Posterior cingulate gyrus (tissue), 11 donors: ENCODE data around the gene PRPF6.
A peak's percentile ranks its signal among the peaks of the same experiment; 100 is the strongest.
"Not testable (repeated sequence)": the region's sequence is repeated elsewhere in the genome, so short reads cannot be mapped to it uniquely, and the experiment has no call there.

Source experiments
- DNase-seq, 10 donors: peaks; one replicate each; pipeline versions ENCODE4 v3.0.0 to v3.0.0-alpha.2; 2020 to 2021; ENCODE audit warnings: mixed read lengths in 3 of 10
- intact Hi-C: fragments of 100-400 bp; cut with DNase I; formaldehyde crosslinking; loops from one replicate; pipeline ENCODE4 v1.15.1; 2023

PRPF6 gene

GRCh38 chr20:63959699-63960075, 21.2 kb upstream of the PRPF6 start:
- intact Hi-C loops: loop anchor here (5.0 kb wide), 1 partner anchor 332 kb away; the partner anchor contains the start of gene GMEB2
- no peak for DNase-seq

GRCh38 chr20:63960654-63961621, 20.0 kb upstream of the PRPF6 start:
- peak in 1 of 10 donors; percentile 47 for DNase-seq
- intact Hi-C loops: not testable (repeated sequence)

- peak in 1 of 10 donors; percentile 44 for DNase-seq
- intact Hi-C loops: no loop called here
These were observed 19.1 kb upstream of the PRPF6 start for GRCh38 chr20:63961664-63962425.

GRCh38 chr20:63962426-63963347, 18.2 kb upstream of the PRPF6 start:
- intact Hi-C loops: no loop called here
- peak in 3 of 10 donors; percentile 27 to 72 (median 66) for DNase-seq

- intact Hi-C loops: no loop called here
- peak in 2 of 10 donors; percentile 64 to 66 for DNase-seq
These were observed 17.6 kb upstream of the PRPF6 start for GRCh38 chr20:63963348-63963741.

- DNase-seq: peak in 3 of 10 donors; percentile 18 to 55 (median 47)
These were observed 17.1 kb upstream of the PRPF6 start for GRCh38 chr20:63963784-63964301.

GRCh38 chr20:63964412-63964811, 16.5 kb upstream of the PRPF6 start:
- intact Hi-C loops: no loop called here
- peak in 4 of 10 donors; percentile 18 to 77 (median 63) for DNase-seq

More at GRCh38 chr20:63963784-63964301, 17.1 kb upstream of the PRPF6 start:
- intact Hi-C loops: no loop called here

GRCh38 chr20:63966172-63966943, 14.6 kb upstream of the PRPF6 start:
- DNase-seq: peak in 4 of 10 donors; percentile 26 to 75 (median 50)
- intact Hi-C loops: no loop called here

- intact Hi-C loops: no loop called here
These were observed 14.0 kb upstream of the PRPF6 start for GRCh38 chr20:63966944-63967322.

GRCh38 chr20:63967330-63968135, 13.4 kb upstream of the PRPF6 start:
- peak in 5 of 10 donors; percentile 6 to 82 (median 55) for DNase-seq

More at GRCh38 chr20:63966944-63967322, 14.0 kb upstream of the PRPF6 start:
- DNase-seq: peak in 5 of 10 donors; percentile 8 to 75 (median 63)

GRCh38 chr20:63968136-63968927, 12.6 kb upstream of the PRPF6 start:
- intact Hi-C loops: no loop called here

More at GRCh38 chr20:63967330-63968135, 13.4 kb upstream of the PRPF6 start:
- intact Hi-C loops: no loop called here

GRCh38 chr20:63968928-63969760, 11.8 kb upstream of the PRPF6 start:
- DNase-seq: peak in 7 of 10 donors; percentile 6 to 81 (median 40)
- intact Hi-C loops: no loop called here

More at GRCh38 chr20:63968136-63968927, 12.6 kb upstream of the PRPF6 start:
- DNase-seq: peak in 4 of 10 donors; percentile 23 to 75 (median 56)

- intact Hi-C loops: loop anchor here (5.0 kb wide), 1 partner anchor 183 kb away; no protein-coding TSS in a partner anchor
- DNase-seq: peak in 7 of 10 donors; percentile 23 to 91 (median 54)
These were observed 10.9 kb upstream of the PRPF6 start, which contains the start of gene ZNF512B for GRCh38 chr20:63969838-63970713. ZNF512B (minus strand) TSS chr20:63969930; CDS start chr20:63967950, 1,980 bp downstream.

GRCh38 chr20:63970714-63971431, 10.1 kb upstream of the PRPF6 start:
- DNase-seq: no peak
- intact Hi-C loops: loop anchor here (5.0 kb wide), 1 partner anchor 184 kb away; no protein-coding TSS in a partner anchor
